HG02938 (cell line): Measurements from ENCODE around the gene PGGT1B.

Source experiments
- ATAC-seq: cut with Tn5 transposase; IDR thresholded peaks from one replicate; pipeline ENCODE4 v1.9.1; 2021; ENCODE audit warnings: mild to moderate bottlenecking, moderate library complexity; ENCODE audit not compliant: unreplicated experiment

Gene PGGT1B

GRCh38 chr5:115262321-115263077 is at the start of gene PGGT1B:
PGGT1B (minus strand) TSS chr5:115262877; CDS start chr5:115262851, 26 bp downstream.
- peak; percentile 90 for ATAC-seq

- peak; percentile 64 for ATAC-seq
These were observed 47.2 kb upstream of the PGGT1B start for GRCh38 chr5:115309751-115310370.

GRCh38 chr5:115308815-115309214 is 46.1 kb upstream of the PGGT1B start:
- ATAC-seq, result no peak

GRCh38 chr5:115306011-115306536 is 43.4 kb upstream of the PGGT1B start:
- ATAC-seq, result no peak

- ATAC-seq, result no peak
These were observed 41.8 kb upstream of the PGGT1B start for GRCh38 chr5:115304496-115304895.

- no peak for ATAC-seq
These were observed 36.1 kb upstream of the PGGT1B start for GRCh38 chr5:115298811-115299210.

- ATAC-seq, result no peak
These were observed 34.4 kb upstream of the PGGT1B start for GRCh38 chr5:115297031-115297430.

GRCh38 chr5:115296124-115297022 is 33.7 kb upstream of the PGGT1B start, which contains the start of gene CCDC112:
CCDC112 (minus strand) TSS chr5:115296654; CDS start chr5:115296543, 111 bp downstream.
- peak; percentile 76 for ATAC-seq

- no peak for ATAC-seq
These were observed 33.1 kb upstream of the PGGT1B start for GRCh38 chr5:115295777-115296123.

GRCh38 chr5:115291397-115291796 is 28.7 kb upstream of the PGGT1B start:
- ATAC-seq, result no peak

GRCh38 chr5:115289104-115289503 is 26.4 kb upstream of the PGGT1B start:
- ATAC-seq, result no peak

- ATAC-seq, result no peak
These were observed 21.3 kb upstream of the PGGT1B start for GRCh38 chr5:115284021-115284420.

- ATAC-seq, result no peak
These were observed 19.5 kb upstream of the PGGT1B start for GRCh38 chr5:115282131-115282530.

GRCh38 chr5:115274584-115274983 is 11.9 kb upstream of the PGGT1B start:
- ATAC-seq, result no peak

GRCh38 chr5:115272297-115272958 is 9.8 kb upstream of the PGGT1B start:
- no peak for ATAC-seq

GRCh38 chr5:115271295-115272050 is 8.8 kb upstream of the PGGT1B start:
- ATAC-seq, result no peak

GRCh38 chr5:115267617-115268016 is 4.9 kb upstream of the PGGT1B start:
- ATAC-seq, result no peak

GRCh38 chr5:115265220-115265619 is 2.5 kb upstream of the PGGT1B start:
- no peak for ATAC-seq

GRCh38 chr5:115264786-115265185 is 2.1 kb upstream of the PGGT1B start:
- ATAC-seq, result no peak

GRCh38 chr5:115263078-115263380 is 352 bp upstream of the PGGT1B start:
- no peak for ATAC-seq
